Measurements from ENCODE around the gene NME1. TPM values are rescaled to one million over a fixed set of nuclear protein-coding genes. Genes with fewer than 3 reads are reported as not detected.
A peak's percentile ranks its signal among the peaks of the same experiment; 100 is the strongest.

NME1 gene
- total and polyA plus RNA-seq, 2 experiments from 2014 or later: 133 to 250 TPM

- in situ Hi-C loops (cut with MboI): no loop called here
Measured at GRCh38 chr17:51135956-51136355, 17.4 kb upstream of the NME1 start.

GRCh38 chr17:51142597-51142996 lies 10.8 kb upstream of the NME1 start:
- WGBS, 2 experiments (ENCODE audit: low coverage in 1 of 2, low lambda C conversion rate in 2 of 2, missing lambda C conversion rate in 2 of 2): 75 to 77% methylated on average over 2 of the region's 2 CpGs
- Histone ChIP-seq H3K9me2 (ENCODE audit: insufficient read depth) (no peaks in the 10 kb centered on the region), H2AFZ (no peak overlapping the region)

More at GRCh38 chr17:51135956-51136355, 17.4 kb upstream of the NME1 start:
- no peaks in the 10 kb centered on the region for H3K27me3 ChIP-seq (replicated peaks; ENCODE audit: insufficient read depth)
- no peaks in the 10 kb centered on the region for H3K36me3 ChIP-seq (ENCODE audit: low read depth)
- WGBS, 2 experiments (ENCODE audit: low coverage in 1 of 2, low lambda C conversion rate in 2 of 2, missing lambda C conversion rate in 2 of 2): 78 to 79% methylated on average over 3 of the region's 3 CpGs
- H3K9me2 ChIP-seq (ENCODE audit: insufficient read depth): no peaks in the 10 kb centered on the region
- no peak for TF ChIP-seq EZH2 (IDR thresholded peaks at IDR 0.05; ENCODE audit: insufficient read depth, poor library complexity, severe bottlenecking)
- no peak for TF ChIP-seq EZH2phosphoT487 (IDR thresholded peaks at IDR 0.05; ENCODE audit: insufficient read depth, low read depth)
- H3K79me2 ChIP-seq (ENCODE audit: insufficient read depth): no peaks in the 10 kb centered on the region
- 0 out of 2 replicates have a peak, but pooled peaks cover 7% of the 10 kb centered on the region for H3F3A ChIP-seq (ENCODE audit: insufficient read depth)
- peaks cover 11% of the 10 kb centered on the region for H3K4me1 ChIP-seq (ENCODE audit: insufficient read depth)
- H3K9ac ChIP-seq: no peak overlapping the region
- no peak overlapping the region for H3K27ac ChIP-seq
- no peaks in the 10 kb centered on the region for H3K9me3 ChIP-seq (ENCODE audit: low read depth)
- no peak overlapping the region for H3K4me2 ChIP-seq (ENCODE audit: unreplicated experiment)
- no peak for DNase-seq
- H4K20me1 ChIP-seq (ENCODE audit: insufficient read depth): no peaks in the 10 kb centered on the region
- no peak overlapping the region for H3K4me3 ChIP-seq
- H2AFZ ChIP-seq: no peak overlapping the region

GRCh38 chr17:51144266-51145022 lies 8.9 kb upstream of the NME1 start:
- in situ Hi-C loops (cut with MboI): loop anchor here (5.0 kb wide), 1 partner anchor 142 kb away; no protein-coding TSS in a partner anchor
- Histone ChIP-seq H3K27me3 (replicated peaks; ENCODE audit: insufficient read depth) (no peaks in the 10 kb centered on the region), H3K27ac (no peak overlapping the region), H3K36me3 (ENCODE audit: low read depth) (no peaks in the 10 kb centered on the region), H3K9me2 (ENCODE audit: insufficient read depth) (no peaks in the 10 kb centered on the region), H3F3A (ENCODE audit: insufficient read depth) (peaks cover 5% of the 10 kb centered on the region), H3K79me2 (ENCODE audit: insufficient read depth) (no peaks in the 10 kb centered on the region), H3K4me1 (ENCODE audit: insufficient read depth) (peaks cover 16% of the 10 kb centered on the region), H4K20me1 (ENCODE audit: insufficient read depth) (no peaks in the 10 kb centered on the region), H3K4me3 (no peak overlapping the region), H3K4me2 (ENCODE audit: unreplicated experiment) (no peak overlapping the region), H2AFZ (no peak overlapping the region), H3K9me3 (ENCODE audit: low read depth) (no peaks in the 10 kb centered on the region), H3K9ac (no peak overlapping the region)
- no peak for DNase-seq
- WGBS, 2 experiments (ENCODE audit: low coverage in 1 of 2, low lambda C conversion rate in 2 of 2, missing lambda C conversion rate in 2 of 2): 46 to 52% methylated on average over 6 of the region's 6 CpGs
- TF ChIP-seq EZH2phosphoT487 (IDR thresholded peaks at IDR 0.05; ENCODE audit: insufficient read depth, low read depth) (no peak), EZH2 (IDR thresholded peaks at IDR 0.05; ENCODE audit: insufficient read depth, poor library complexity, severe bottlenecking) (no peak)

More at GRCh38 chr17:51142597-51142996, 10.8 kb upstream of the NME1 start:
- no peak overlapping the region for H3K9ac ChIP-seq
- no peaks in the 10 kb centered on the region for H3K36me3 ChIP-seq (ENCODE audit: low read depth)
- peaks cover 11% of the 10 kb centered on the region for H3K4me1 ChIP-seq (ENCODE audit: insufficient read depth)
- no peak overlapping the region for H3K27ac ChIP-seq
- no peak for DNase-seq
- no peak for TF ChIP-seq EZH2 (IDR thresholded peaks at IDR 0.05; ENCODE audit: insufficient read depth, poor library complexity, severe bottlenecking)
- TF ChIP-seq EZH2phosphoT487 (IDR thresholded peaks at IDR 0.05; ENCODE audit: insufficient read depth, low read depth): no peak
- no peaks in the 10 kb centered on the region for H3K27me3 ChIP-seq (replicated peaks; ENCODE audit: insufficient read depth)
- in situ Hi-C loops (cut with MboI): no loop called here
- no peak overlapping the region for H3K4me2 ChIP-seq (ENCODE audit: unreplicated experiment)
- no peaks in the 10 kb centered on the region for H3K9me3 ChIP-seq (ENCODE audit: low read depth)
- no peaks in the 10 kb centered on the region for H3K79me2 ChIP-seq (ENCODE audit: insufficient read depth)
- no peak overlapping the region for H3K4me3 ChIP-seq
- no peaks in the 10 kb centered on the region for H4K20me1 ChIP-seq (ENCODE audit: insufficient read depth)
- peaks cover 5% of the 10 kb centered on the region for H3F3A ChIP-seq (ENCODE audit: insufficient read depth)

GRCh38 chr17:51147650-51148049 lies 5.7 kb upstream of the NME1 start:
- 52 to 54% methylated on average over 4 of the region's 4 CpGs for WGBS, 2 experiments (ENCODE audit: low coverage in 1 of 2, low lambda C conversion rate in 2 of 2, missing lambda C conversion rate in 2 of 2)
- no peak overlapping the region for H3K4me2 ChIP-seq (ENCODE audit: unreplicated experiment)
- H3K79me2 ChIP-seq (ENCODE audit: insufficient read depth): no peaks in the 10 kb centered on the region
- 0 out of 2 replicates have a peak overlapping the region, but pooled peaks have one; percentile 41 for H2AFZ ChIP-seq
- no peaks in the 10 kb centered on the region for H4K20me1 ChIP-seq (ENCODE audit: insufficient read depth)
- TF ChIP-seq EZH2 (IDR thresholded peaks at IDR 0.05; ENCODE audit: insufficient read depth, poor library complexity, severe bottlenecking) (no peak), EZH2phosphoT487 (IDR thresholded peaks at IDR 0.05; ENCODE audit: insufficient read depth, low read depth) (no peak)
- H3K9me2 ChIP-seq (ENCODE audit: insufficient read depth): no peaks in the 10 kb centered on the region
- H3K27me3 ChIP-seq (replicated peaks; ENCODE audit: insufficient read depth): no peaks in the 10 kb centered on the region
- peak overlapping the region; percentile 13; the same call in 1 of the 2 replicates for H3K9ac ChIP-seq
- H3F3A ChIP-seq (ENCODE audit: insufficient read depth): peaks cover 9% of the 10 kb centered on the region
- peak; percentile 47 for DNase-seq
- no peaks in the 10 kb centered on the region for H3K9me3 ChIP-seq (ENCODE audit: low read depth)
- no peaks in the 10 kb centered on the region for H3K36me3 ChIP-seq (ENCODE audit: low read depth)
- in situ Hi-C loops (cut with MboI): loop anchor here (5.0 kb wide), 1 partner anchor 145 kb away; no protein-coding TSS in a partner anchor
- peaks cover 20% of the 10 kb centered on the region for H3K4me1 ChIP-seq (ENCODE audit: insufficient read depth)
- peak overlapping the region; percentile 37 for H3K27ac ChIP-seq
- H3K4me3 ChIP-seq: no peak overlapping the region

All from GM23248 (cell line).